ENCODE measurements around the gene AICDA.
"Not testable (repeated sequence)": the region's sequence is repeated elsewhere in the genome, so short reads cannot be mapped to it uniquely, and the experiment has no call there.

The AICDA gene

DNA sequence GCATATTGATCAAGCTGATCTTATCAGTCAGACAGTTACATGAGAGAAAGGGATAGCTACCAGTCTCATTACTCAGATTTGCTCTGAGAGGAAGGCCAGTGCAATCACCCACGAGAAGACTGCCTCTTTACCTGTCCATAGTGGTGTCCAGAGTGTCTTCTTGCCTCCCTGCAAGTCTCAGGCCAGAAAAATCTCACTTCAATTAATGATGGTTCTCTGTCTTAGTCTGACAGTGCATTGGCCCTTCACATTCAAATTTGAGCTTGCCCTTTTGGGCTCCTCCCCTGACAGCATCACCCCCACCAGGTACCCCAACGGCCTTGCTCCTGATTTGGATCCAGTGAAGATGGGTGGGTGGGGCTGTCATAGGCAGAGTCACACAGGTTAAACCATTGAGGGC lies at the start of gene AICDA:
Gene AICDA, minus strand, starts transcription at position 231 of the 400 bp plus-strand sequence. Its CDS starts 92 bp downstream, at position 139.
- no peak for DNase-seq (ENCODE audit: low read depth)

DNA sequence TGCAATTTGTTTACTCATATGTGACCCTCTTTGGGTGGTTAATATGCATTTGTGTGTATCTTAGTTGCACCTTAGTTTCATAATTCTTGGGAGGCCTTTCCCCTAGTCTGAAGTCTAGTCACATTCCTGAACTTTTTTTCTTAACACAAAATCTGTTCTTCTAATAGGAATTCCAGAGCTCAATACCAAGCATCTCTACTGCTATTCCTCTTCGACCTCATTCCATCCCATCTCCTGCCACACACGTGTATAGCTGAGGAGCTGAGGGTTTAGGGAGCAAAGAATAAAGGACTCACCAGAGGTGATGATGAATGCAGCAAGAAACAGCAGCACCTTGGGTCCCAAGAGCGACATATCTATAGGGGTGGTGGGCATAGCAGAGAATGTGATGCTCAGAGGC lies 49.1 kb upstream of the AICDA start:
- DNase-seq (ENCODE audit: low read depth), result no peak

DNA sequence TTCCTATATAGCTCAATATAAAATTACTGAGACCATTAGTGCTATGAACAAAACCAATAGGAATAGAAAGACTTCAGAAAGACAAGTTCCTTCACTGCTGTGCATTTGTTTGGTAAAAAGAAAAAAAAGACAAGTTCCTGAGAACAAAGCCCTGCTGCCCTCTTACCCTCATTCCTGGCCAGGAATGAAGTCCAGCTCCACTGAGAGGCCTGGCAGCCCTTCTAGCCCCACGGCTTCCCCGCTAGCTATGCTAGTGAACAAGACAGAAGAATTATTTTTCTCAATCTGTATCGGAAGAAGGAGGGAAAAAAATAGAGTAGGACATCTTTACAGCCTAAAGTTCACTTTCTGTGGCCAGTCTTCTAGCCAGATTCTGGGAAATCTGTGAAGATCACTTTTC lies 48.4 kb upstream of the AICDA start:
- no peak for DNase-seq (ENCODE audit: low read depth)

DNA sequence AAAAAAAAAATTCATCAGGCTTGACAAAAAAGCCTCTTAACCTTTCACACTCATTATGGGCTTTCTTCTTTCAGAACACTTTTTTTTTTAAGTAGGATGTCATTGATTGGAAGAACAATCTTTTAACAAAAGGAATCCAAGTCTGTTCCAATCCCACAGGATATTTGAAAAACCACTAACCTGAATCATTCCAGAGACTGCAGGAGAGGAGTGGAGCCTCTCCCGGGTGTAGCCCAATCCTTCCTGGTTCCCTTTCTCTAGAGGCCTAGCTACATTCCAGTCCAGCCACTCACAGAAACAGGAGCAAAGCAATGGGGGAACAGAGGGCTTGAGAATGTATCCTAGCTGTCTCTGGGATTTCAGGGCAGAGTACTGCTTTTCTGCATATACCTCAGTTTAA lies 45.7 kb upstream of the AICDA start:
- DNase-seq (ENCODE audit: low read depth), result peak; percentile 84

DNA sequence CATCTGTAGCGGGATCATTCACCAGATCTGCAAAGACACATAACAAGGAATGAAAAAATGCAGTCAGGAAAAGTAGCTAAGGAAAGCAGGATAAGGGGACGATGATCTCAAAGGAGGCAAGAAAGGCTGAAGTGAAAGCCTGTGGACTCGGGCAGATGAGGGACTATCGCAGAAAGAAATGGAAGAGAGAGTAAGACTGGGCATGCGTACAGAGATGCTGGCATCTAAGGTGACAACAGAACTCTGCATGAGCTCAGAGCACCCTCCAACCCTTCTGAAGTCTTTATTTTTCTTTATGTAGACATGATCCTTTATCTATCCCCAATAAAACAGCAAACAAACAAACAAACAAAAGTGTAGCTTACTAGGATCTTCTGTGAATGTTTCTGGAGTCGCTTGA lies 42.8 kb upstream of the AICDA start:
- DNase-seq (ENCODE audit: low read depth), result no peak

DNA sequence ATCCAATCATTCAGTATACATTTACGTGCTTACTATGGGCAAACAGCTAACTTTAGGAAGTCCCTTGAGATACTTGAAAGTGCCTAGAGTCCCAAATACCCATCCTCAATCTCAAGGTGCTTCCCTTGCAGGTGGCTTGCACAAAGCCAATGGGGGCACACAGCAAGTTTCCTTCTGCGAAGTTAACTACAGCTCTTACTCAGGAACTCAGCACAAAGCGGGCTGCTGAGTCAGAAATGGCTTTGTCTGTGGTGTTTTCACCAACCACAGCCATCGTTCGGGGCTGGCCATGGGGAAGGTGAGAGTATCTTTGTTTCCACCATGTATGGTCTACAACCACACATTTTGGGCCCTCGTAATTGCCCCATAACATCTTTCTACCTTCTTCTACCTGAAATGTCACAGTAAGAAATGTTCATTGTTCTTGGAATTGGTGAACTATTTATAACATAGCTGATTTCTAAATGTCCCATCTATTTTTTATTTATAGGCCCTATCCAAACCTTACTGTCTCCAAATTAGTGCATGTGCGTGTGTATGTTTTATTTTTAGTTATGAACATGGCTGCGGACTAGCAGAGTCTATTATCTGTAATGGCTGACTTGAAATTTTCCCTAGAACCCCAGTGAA lies 36.0 kb upstream of the AICDA start:
- no peak for DNase-seq (ENCODE audit: low read depth)

DNA sequence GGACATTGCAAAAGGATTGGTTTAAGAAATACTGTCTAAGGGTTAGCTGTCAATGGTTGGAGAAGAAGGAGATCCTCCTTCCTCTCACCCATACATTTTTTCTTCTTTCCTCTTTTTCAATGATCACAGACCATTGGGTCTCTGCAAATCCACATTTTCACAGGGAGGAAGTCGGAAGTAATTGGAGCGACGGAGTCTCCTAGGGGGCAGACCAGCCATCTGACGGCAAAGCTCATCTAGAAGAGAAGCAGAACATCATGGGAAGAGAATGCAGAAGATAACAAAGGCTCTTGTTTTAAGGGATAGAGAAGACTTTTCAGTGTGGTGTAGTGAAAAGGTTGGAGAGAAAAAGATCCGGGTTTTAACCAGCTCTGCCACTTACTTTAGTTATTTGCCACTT lies 35.3 kb upstream of the AICDA start:
- DNase-seq (ENCODE audit: low read depth), result no peak

DNA sequence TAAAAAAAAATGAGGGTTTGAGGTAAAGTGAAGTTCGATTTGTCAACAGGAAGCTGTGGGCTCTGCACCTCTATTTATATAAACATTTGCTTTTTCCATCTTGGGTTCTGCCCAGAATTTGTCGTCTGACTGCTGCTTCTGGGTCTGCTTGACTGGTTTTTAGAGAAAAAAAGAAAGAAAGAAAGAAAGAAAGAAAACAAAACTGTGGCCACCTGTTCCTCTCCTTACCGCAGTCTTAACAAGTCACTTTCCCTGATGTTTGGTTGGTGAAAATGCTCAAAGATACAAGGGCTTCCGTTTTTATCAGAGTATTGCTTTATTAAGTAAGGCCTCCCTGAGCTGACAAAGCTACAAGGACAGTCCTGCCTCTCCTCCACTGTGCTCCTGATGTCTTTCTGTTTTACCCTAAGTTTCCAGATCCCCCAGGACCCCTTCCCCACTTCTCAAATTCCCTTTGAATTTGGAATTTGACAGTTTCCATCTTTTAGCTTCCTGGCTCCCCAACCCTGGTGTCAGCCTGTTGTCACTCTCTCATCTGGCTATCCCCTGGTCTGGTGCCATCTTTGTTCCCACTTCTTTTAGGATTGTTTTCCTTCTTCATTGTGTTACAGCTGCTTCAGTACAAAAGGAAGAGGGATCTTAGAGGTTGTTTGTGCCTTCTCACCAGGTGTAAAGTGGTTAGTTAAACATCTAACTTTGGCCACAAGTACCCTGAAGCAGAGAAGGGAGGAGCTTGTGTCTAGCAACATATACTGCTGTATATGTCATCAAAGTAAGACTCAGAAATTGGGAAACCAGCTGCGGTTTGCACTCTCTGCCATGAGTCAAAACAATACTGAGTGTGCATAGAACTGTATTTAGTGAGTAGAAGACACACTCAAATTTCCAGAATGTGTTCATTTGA lies 31.9 kb upstream of the AICDA start:
- DNase-seq (ENCODE audit: low read depth), result no peak

DNA sequence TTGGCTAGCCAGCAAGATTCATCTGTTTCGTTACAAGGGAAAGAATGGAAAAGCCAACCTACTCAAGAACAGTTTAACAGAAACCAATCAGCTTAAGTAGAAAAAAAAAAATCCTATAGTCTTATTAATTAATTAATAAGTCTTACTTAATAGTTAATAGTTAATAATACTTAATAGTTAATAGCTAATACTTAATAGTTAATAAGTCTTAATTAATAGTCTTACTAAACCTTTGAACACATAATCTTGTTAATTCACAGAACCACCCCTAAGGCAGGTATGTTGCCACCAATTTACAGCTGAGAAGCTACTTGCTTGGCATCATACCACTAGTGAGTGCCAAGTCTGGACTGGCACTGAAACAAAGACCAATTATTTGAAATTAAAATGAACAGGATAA lies 30.1 kb upstream of the AICDA start:
- no peak for DNase-seq (ENCODE audit: low read depth)

DNA sequence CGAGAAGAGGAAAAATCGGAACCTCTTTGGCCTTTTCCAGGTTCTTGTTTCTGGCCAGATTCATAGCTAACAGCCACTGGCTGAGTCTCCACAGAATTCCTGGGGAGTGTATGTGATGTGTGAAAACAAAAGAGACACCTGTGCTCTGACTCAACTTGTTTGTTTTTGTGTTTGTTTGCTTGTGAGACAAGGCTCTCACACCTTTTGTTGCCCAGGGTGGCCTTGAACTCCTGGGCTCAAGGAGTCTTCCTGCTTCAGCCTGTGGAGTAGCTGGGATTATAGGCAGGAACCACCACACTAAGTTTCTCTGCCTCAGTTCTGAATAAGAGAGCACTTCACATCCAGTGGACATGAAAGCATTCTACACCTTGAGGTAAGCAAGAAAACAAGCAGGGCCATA lies 27.3 kb upstream of the AICDA start:
- no peak for DNase-seq (ENCODE audit: low read depth)

DNA sequence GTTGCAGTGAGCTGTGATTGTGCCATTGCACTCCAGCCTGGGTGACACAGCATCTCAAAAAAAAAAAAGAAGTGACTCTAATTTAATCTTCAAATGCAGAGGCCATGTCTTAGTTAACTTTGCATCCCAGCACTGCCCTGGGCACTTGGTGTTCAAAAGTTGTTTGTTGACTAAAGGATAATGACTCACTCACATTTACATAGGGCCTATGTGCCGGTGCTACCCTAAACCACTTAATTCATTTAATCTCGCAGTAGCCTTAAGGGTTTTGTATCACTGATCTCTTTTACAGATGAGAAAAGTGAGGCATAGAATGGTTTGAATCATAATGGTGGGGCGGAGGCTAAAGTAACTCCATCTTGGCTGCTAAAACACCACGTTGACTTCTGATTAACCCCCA lies 26.3 kb upstream of the AICDA start:
- no peak for DNase-seq (ENCODE audit: low read depth)

DNA sequence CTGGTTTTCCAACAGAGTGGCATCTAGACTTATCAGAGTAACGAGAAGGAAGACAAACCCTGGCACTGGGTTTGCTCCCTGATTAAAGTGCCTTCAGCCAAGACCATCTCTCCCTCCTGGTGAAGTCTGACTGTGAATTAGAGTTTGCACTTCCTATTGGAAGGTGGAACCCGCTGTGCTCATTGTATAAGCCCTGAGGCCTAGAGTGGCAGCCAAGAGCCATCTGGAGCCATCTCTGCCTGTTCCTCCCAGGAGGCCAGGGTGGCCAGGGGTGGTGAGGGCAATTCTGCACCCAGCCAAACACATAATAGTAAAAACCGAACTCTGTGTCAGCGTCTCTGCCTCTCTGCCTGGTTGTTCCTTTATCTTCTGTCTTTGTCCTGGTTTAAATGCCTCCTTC lies 25.0 kb upstream of the AICDA start:
- no peak for DNase-seq (ENCODE audit: low read depth)

DNA sequence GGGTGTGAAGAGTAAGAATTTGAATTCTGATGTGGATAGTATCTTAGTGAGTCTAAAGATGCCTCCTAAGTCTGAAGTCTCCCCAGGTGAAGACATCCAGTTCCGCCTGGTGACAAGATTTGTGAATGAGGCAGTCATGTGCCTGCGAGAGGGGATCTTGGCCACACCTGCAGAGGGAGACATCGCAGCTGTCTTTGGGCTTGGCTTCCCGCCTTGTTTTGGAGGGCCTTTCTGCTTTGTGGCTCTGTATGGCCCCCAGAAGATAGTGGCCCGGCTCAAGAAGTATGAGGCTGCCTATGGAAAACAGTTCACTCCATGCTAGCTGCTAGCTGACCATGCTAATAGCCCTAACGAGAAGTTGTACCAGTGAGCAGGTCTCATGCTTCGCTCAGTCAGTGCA lies 24.6 kb upstream of the AICDA start:
- DNase-seq (ENCODE audit: low read depth), result no peak

DNA sequence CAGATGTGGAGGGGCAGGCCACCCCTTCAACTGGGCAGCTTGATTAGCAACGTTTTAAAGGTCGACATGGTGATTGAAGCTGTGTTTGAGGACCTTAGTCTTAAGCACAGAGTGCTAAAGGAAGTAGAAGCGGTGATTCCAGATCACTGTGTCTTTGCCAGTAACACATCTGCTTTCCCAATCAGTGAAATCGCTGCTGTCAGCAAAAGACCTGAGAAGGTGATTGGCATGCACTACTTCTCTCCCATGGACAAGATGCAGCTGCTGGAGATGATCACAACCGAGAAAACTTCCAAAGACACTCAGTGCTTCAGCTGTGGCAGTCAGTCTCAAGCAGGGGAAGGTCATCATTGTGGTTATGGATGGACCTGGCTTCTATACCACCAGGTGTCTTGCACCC lies 23.9 kb upstream of the AICDA start:
- DNase-seq (ENCODE audit: low read depth), result no peak

DNA sequence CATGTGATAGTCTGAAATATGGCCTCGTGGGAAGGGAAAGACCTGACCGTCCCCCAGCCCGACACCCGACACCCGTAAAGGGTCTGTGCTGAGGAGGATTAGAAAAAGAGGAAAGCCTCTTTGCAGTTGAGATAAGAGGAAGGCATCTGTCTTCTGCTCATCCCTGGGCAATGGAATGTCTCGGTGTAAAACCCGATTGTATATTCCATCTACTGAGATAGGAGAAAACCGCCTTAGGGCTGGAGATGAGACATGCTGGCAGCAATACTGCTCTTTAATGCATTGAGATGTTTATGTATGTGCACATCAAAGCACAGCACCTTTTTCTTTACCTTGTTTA lies 23.3 kb upstream of the AICDA start:
- DNase-seq (ENCODE audit: low read depth), result not testable (repeated sequence)

DNA sequence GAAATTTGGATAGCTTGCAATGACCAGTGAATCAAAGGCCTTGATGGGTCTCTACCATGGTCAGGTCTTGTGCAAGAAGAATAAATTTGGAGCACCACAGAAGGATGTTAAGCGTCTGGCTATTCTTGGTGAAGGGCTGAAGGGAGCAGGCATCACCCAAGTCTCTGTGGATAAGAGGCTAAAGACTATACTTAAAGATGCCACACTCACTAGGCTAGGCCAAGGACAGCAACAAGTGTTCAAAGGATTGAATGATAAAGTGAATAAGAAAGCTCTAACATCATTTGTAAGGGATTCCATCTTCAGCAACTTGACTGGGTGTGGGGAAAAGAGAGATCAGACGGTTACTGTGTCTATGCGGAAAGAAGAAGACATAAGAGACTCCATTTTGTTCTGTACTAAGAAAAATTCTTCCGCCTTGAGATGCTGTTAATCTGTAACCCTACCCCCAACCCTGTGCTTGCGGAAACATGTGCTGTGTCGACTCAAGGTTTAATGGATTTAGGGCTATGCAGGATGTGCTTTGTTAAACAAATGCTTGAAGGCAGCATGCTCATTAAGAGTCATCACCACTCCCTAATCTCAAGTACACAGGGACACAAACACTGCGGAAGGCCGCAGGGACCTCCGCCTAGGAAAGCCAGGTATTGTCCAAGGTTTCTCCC lies 22.8 kb upstream of the AICDA start:
- not testable (repeated sequence) for DNase-seq (ENCODE audit: low read depth)

DNA sequence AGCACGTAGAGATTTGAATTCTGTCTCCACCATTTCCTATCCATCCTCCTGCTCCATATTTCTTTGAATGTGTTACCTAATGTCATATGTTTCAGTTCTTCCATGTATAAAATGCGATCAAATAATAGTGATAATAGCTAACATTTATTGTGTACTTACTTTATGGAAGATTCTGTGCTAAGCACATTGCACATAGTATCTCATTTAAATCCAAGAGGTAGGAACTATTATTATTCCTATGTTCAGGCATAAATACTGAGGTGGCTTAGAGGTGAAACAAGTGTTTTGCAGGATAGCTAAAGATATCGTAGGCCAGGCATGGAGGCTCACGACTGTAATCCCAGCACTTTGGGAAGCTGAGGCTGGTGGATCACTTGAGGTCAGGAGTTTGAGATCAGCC lies 17.5 kb upstream of the AICDA start:
- no peak for DNase-seq (ENCODE audit: low read depth)

DNA sequence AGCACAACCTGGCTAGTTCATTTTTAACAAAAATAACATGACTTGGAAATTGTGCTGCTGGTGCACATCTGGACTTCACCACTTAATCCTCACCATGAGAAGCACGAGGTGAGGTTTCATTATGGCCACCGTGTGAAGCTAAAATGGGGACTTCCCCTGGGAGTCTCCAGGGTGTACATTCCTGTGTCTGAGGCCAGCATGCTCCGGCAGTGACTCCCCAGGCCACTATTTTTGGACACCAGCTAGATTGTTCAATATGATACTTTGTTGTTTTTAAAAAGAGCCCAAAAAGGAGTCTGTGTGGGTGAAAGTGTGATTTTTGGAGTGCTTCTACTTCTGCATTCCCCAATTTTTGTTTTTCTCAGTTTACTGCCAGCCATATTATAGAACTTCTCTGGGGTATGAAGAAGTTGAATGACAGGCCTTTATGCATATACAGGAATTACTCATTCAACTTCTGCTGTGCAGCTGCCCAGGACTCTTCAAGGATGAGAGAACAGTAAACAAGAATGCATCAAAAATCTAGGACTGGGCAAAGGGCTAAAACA lies 16.9 kb upstream of the AICDA start:
- peak; percentile 10 for DNase-seq (ENCODE audit: low read depth)

DNA sequence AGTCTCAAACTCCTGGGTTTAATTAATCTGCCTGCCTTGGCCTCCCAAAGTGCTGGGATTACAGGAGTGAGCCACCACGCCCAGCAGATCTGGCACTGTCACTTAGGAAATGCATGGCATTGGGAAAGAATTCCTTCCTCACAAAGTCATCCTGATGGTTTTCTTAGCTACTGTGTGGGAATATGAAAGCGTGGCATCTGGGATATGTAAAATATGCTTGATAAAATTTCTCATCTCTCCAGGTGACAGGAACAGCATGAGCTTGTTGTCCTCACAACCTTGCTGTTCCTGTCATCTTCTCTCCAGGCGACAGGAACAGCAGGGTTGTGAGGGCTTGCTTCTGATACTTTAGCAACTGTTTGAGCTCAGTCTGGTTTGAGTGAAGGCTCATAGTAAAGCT lies 16.1 kb upstream of the AICDA start:
- no peak for DNase-seq (ENCODE audit: low read depth)

DNA sequence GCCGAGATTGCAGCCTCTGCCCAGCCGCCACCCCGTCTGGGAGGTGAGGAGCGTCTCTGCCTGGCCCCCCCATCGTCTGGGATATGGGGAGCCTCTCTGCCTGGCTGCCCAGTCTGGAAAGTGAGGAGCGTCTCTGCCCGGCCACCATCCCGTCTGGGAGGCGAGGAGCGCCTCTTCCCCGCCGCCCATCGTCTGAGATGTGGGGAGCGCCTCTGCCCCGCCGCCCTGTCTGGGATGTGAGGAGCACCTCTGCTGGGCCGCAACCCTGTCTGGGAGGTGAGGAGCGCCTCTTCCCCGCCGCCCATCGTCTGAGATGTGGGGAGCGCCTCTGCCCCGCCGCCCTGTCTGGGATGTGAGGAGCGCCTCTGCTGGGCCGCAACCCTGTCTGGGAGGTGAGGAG lies 12.1 kb upstream of the AICDA start:
- not testable (repeated sequence) for DNase-seq (ENCODE audit: low read depth)

DNA sequence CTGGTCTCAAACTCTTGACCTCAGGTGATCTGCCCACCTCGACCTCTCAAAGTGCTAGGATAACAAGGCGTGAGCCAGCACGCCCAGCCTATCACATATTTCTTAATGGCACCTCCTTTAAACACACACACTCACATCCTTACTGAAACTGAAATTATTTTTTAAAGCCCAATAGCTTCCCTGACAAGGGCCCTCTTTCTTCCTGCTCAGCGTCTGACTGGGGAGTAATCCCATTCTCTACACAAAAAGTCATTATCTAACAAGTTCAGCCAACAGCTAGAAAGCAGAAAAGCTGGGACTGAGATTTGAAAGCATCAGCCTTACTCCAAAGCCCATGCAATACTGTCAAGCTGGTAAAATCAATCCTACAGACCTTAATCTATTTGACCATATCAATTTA lies 10.0 kb upstream of the AICDA start:
- DNase-seq (ENCODE audit: low read depth), result no peak

DNA sequence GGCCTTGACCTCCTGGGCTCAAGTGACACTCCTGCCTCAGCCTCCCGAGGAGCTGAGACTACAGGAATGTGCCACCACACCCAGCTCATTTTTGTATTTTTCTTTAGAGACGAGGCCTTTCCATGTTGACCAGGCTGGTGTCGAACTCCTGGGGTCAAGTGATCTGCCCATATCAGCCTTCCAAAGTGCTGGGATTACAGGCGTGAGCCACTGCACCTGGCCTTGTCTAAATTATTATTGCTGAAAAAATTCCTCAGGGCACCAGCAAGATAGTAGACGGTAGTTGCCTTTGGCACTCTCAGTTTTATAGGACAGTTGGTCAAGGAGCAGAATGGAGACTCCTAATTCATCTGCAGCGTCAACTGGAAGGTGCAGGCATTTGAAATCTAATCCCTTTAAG lies 2.5 kb upstream of the AICDA start:
- DNase-seq (ENCODE audit: low read depth), result no peak

DNA sequence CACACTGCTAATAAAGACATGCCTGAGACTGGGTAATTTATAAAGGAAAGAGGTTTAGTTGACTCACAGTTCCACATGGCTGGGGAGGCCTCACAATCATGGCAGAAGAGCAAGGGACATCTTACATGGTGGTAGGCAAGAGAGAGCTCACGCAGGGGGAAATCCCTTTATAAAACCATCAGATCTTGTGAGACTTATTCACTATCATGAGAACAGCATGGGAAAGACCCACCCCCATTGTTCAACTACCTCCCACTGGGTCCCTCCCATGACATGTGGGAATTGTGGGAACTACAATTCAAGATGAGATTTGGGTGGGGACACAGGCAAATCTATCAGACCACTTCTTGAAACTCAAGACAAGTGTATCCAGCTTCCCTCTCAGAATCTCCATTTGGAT lies 1.2 kb upstream of the AICDA start:
- not testable (repeated sequence) for DNase-seq (ENCODE audit: low read depth)

All from stromal cell of bone marrow (primary cell).